C4-2B (cell line): ENCODE results near the gene IFFO2.
"Not testable (repeated sequence)": the region's sequence is repeated elsewhere in the genome, so short reads cannot be mapped to it uniquely, and the experiment has no call there.

ENCODE experiments used
- H3K27ac ChIP-seq: fragments of 450-650 bp; 2 replicates; pipeline ENCODE4 v1.5.1; 2017
- CTCF ChIP-seq: fragments of 450-650 bp; conservative IDR thresholded peaks from 2 replicates; pipeline ENCODE4 v1.5.1; 2017; ENCODE audit warnings: mild to moderate bottlenecking
- ZFX ChIP-seq: fragments of 450-650 bp; IDR thresholded peaks from 2 replicates; pipeline ENCODE4 v1.6.1; 2017

IFFO2 gene

GRCh38 chr1:18899363-18900049, 57.0 kb downstream of the IFFO2 start:
- no peak for TF ChIP-seq ZFX
- TF ChIP-seq CTCF = no peak
- H3K27ac ChIP-seq = no peak overlapping the region

DNA sequence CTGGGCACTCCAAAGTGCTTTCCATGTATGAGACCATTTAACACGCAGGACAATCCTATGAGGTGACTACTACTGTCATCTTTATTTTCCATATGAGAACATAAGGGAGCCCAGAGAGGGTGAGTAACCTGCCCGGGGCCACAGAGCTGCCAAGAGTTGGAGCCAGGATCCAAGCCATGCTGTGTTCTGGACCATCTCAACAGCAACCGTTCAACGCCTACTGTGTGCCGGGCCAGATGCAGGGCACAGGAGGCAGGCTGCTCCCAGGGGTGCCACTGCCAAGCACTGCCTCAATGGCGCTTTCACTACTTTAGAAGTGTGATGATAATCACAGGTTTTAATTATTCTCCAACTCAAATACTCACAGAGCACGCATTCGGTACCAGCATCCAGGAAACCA, 57.9 kb downstream of the IFFO2 start:
- no peak overlapping the region for H3K27ac ChIP-seq
- TF ChIP-seq CTCF = no peak
- TF ChIP-seq ZFX = no peak

GRCh38 chr1:18895317-18895716, 61.2 kb downstream of the IFFO2 start:
- no peak overlapping the region for H3K27ac ChIP-seq
- TF ChIP-seq ZFX = no peak
- no peak for TF ChIP-seq CTCF

DNA sequence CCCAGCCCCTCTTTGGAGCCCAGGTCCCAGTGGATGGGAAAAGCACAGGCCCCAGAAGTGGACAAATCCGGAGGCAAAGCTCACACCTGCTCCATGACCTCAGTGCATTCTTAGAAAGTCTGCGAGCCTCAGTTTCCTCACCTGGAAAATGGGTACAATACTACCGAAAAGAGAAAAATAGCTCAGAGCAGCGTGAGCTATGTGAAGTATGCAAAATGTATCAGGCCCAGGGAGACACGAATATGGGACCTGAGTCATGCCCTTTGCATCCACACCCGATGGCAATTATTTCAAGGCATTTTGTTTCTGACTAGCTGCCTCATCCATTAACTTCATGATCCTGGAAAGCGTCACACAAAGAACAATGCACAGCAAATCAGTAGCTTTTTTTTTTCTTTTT, 63.4 kb downstream of the IFFO2 start:
- no peak for TF ChIP-seq CTCF
- no peak for TF ChIP-seq ZFX
- H3K27ac ChIP-seq = no peak overlapping the region

- not testable (repeated sequence) for H3K27ac ChIP-seq
Measured at GRCh38 chr1:18891858-18892257, 64.6 kb downstream of the IFFO2 start.

GRCh38 chr1:18891426-18891780, 65.1 kb downstream of the IFFO2 start:
- TF ChIP-seq CTCF (no peak), ZFX (no peak)
- no peak overlapping the region for H3K27ac ChIP-seq

GRCh38 chr1:18890706-18891425, 65.6 kb downstream of the IFFO2 start:
- TF ChIP-seq ZFX (no peak), CTCF (no peak)
- no peak overlapping the region for H3K27ac ChIP-seq

- TF ChIP-seq ZFX (no peak), CTCF (no peak)
- H3K27ac ChIP-seq = no peak overlapping the region
Measured at GRCh38 chr1:18886003-18886335, 70.5 kb downstream of the IFFO2 start.
